HEK293 (cell line): ENCODE measurements around the gene MTERF1.

Experiments used
- ZBTB8A ChIP-seq: fragments of 450-650 bp; formaldehyde crosslinking; IDR thresholded peaks from 2 replicates; pipeline ENCODE4 v1.5.1; 2016; ENCODE audit warnings: missing biosample characterization, missing genetic modification characterization
- ZNF121 ChIP-seq: fragments of 450-650 bp; formaldehyde crosslinking; IDR thresholded peaks from 2 replicates; pipeline ENCODE4 v1.5.1; 2016; ENCODE audit warnings: missing biosample characterization, missing genetic modification characterization
- ZNF274 ChIP-seq, 2 experiments: fragments of 200-500 bp in 1 of 2; fragments of 450-650 bp in 1 of 2; sonication (Bioruptor generic) in 1 of 2; formaldehyde crosslinking in 1 of 2; IDR thresholded peaks; 2 replicates each; pipeline versions ENCODE4 v1.5.1 to v1.6.1; 2014 to 2016; ENCODE audit warnings: borderline replicate concordance in 1 of 2, inconsistent platforms in 1 of 2, low read length in 1 of 2, missing biosample characterization in 1 of 2, missing genetic modification characterization in 1 of 2
- ZNF677 ChIP-seq: fragments of 450-650 bp; IDR thresholded peaks from 2 replicates; pipeline ENCODE4 v1.5.0; 2018; ENCODE audit warnings: missing biosample characterization, mild to moderate bottlenecking, missing genetic modification characterization, moderate library complexity
- TF ChIP-seq, protein P1 (sequence below): fragments of 450-650 bp; formaldehyde crosslinking; IDR thresholded peaks from 2 replicates; pipeline ENCODE4 v1.5.1; 2016; ENCODE audit warnings: missing biosample characterization, missing genetic modification characterization

DNA sequence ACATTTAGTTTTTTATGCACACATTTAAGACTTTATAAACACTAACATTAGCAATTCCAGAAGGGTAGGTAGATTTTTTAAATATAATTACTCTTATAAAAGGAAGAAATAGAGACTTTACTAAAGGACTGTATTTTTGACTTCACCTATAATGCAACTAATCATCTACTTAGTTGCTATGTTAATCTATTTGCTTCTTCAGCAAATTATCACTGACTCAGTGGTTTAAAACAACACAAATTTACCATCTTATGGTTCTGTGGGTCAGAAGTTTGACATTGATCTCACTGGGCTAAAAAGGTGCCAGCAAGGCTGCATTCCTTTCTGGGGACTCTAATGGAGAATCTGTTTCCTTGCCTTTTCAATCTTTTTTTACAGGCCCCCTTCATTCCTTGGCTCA, 7.6 kb downstream of the MTERF1 start:
- TF ChIP-seq ZNF121 (tag by site-specific recombination) (no peak), ZBTB8A (tag by site-specific recombination) (no peak), ZNF677 (tag by site-specific recombination) (no peak), ZNF274 (IDR thresholded peaks at IDR 0.05; ENCODE audit: low read length) (no peak), ZNF274 (tag by site-specific recombination; IDR thresholded peaks at IDR 0.05; ENCODE audit: borderline replicate concordance) (no peak)
- TF ChIP-seq, protein P1, sequence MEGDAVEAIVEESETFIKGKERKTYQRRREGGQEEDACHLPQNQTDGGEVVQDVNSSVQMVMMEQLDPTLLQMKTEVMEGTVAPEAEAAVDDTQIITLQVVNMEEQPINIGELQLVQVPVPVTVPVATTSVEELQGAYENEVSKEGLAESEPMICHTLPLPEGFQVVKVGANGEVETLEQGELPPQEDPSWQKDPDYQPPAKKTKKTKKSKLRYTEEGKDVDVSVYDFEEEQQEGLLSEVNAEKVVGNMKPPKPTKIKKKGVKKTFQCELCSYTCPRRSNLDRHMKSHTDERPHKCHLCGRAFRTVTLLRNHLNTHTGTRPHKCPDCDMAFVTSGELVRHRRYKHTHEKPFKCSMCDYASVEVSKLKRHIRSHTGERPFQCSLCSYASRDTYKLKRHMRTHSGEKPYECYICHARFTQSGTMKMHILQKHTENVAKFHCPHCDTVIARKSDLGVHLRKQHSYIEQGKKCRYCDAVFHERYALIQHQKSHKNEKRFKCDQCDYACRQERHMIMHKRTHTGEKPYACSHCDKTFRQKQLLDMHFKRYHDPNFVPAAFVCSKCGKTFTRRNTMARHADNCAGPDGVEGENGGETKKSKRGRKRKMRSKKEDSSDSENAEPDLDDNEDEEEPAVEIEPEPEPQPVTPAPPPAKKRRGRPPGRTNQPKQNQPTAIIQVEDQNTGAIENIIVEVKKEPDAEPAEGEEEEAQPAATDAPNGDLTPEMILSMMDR: no peak
